ENCODE results near the gene KCNJ13.
A peak's percentile ranks its signal among the peaks of the same experiment; 100 is the strongest.

Gene KCNJ13

DNA sequence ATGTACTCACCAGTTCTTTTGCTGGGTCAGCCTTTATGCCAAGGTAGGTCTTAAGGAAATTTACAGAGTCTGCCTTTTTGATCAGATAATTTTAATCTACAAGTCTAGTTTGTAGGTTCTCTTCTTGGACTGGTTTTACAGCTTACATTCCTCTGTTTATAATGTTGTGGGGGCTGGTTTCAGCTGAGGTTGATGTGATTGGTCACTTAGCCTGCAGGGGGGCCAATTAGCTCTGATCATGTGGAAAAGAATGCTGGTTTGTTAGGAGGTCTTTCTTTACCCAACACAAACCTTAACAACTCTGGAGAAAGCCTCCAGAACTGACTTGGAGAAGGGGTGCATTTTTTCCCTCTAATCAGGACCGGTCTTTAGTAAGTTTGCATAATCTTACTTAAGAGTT, at the start of gene KCNJ13:
Gene KCNJ13, minus strand, starts transcription at position 131 of the 400 bp plus-strand sequence. CDS start 5,203 bp downstream, outside the sequence.
- peak; percentile 87 for DNase-seq (ENCODE audit: low read depth, low spot score)

DNA sequence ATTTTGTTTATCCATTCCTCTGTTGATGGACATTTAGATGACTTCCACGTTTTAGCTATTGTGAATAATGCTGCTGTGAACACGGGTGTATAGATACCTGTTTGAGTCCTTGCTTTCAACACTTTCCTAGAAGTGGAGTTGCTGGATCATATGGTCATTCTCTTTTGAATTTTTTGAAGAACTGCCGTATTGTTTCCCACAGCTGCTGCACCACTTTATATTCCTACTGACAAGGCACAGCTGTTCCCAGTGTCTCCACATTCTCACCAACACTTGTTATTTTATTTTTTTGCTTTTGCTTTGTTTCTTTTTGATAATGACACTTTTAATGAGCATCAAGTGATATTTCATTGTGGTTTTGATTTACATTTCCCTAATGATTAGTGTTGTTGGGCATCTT, 41.4 kb upstream of the KCNJ13 start:
- no peak for DNase-seq (ENCODE audit: low read depth, low spot score)

DNA sequence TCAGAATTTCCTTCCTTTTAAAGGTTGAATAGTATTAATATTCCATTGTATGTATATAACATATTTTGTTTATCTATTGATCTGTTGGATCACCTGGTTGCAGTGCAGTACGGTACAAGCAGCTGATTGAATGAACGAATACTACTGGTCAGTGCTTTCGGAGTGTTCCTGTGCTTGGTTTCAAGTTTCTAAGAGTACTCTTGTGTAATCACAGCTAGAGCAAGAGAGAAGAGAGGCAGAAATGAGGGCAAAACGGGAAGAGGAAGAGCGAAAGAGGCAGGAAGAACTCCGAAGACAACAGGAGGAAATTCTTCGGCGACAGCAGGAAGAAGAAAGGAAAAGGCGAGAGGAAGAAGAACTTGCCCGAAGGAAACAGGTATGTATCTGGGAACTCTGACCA, 40.3 kb upstream of the KCNJ13 start:
- DNase-seq (ENCODE audit: low read depth, low spot score): no peak

DNA sequence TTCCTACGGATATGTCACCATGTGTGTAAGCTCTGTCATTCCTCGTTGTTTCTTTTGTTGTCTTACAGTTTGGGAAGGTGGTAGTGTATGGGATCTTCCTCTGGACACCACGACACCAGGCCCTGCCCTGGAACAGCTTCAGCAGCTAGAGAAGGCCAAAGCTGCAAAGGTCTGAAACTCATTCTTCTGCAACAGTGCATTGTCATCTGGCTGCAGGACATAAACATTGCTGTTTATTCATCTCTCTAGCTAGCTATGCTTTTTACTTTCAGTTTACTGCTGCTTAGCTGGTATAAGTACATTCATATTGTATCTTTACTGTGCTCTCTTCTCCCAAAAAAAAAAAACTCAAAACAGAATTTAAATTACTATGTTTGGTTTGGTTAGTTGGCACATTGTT, 39.2 kb upstream of the KCNJ13 start:
- no peak for DNase-seq (ENCODE audit: low read depth, low spot score)

DNA sequence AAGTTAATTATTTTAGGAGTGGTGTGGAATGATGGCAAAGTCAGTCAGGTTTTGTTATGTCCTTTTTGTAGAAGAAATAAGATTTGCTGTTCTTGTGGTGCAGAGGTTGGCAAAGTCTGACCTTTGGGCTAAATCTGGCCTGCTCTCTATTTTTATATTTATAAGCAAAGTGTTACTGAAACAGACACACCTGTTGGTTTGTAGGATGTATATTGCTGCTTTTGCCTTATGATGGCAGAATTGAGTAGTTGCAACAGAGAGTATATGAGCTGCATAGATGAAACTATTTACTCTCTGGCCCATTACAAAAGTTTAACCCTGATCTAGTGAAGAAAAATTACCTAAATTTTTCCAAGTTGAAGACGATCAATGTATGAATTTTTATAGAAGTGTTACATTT, 34.1 kb upstream of the KCNJ13 start:
- DNase-seq (ENCODE audit: low read depth, low spot score): no peak

DNA sequence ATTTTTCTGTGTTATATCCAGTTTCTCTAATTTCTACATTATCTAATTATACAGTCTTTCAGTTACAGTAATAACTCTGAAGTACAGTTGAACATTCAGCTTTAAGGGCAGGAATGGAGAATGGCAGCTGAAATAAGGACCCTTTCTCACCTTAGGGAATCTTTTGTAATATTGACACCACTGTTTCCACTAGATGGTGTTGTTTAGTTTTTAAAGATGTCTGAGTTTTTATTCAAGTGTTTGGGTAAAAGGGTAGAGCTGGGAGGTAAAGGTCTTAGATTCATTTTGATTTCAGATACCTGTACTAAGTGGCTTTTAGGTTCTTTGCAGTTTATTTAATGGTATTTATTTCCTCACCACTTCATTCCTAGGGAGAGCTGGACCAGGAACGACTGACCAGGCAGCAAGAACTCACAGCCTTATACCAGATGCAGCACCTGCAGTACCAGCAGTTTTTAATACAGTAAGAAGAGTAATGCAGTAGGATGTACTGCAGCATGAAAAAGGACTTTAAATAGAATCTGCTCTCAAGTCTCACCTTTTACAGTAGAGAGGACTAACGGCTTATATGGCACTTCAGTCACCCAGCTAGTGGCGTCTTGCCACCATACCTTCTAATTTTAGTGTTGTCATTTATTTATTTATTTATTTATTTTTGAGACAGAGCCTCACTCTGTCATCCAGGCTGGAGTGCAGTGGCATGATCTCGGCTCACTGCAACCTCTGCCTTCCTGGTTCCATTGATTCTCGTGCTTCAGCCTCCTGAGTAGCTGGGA, 33.2 kb upstream of the KCNJ13 start:
- no peak for DNase-seq (ENCODE audit: low read depth, low spot score)

DNA sequence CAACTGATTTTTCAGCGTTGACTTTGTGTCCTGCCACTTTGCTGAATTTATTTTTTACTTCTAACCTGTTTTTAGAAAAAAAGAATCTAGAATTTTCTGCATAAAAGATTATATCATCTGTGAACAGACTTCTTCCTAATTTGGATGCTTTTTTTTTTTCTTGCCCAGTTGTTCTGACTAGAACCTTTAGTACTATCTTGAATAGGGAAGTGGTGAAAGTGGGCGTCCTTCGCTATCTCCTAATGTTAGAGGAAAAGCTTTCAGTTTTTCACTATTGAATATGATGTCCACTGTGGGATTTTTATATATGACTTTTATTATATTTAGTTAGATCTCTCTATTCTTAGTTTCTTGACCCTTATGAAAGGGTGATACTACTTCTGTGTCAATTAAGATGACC, 25.7 kb upstream of the KCNJ13 start:
- DNase-seq (ENCODE audit: low read depth, low spot score): no peak

DNA sequence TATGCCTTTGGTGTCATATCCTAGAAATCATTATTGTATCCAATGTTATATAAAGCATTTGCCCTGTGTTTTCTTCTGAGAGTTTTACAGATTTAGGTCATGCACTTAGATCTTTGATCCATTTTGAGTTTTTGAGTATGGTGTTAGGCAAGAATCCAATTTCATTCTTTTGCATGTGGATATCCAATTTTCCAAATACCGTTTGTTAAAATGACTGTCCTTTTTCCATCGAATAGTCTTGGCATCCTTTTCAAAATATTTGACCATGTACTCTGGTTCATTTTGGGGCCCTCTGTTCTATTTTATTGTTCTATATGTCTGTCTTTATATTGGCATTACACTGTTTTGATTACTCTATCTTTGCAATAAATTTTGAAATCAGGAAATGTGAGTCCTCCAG, 23.8 kb upstream of the KCNJ13 start:
- DNase-seq (ENCODE audit: low read depth, low spot score): no peak

DNA sequence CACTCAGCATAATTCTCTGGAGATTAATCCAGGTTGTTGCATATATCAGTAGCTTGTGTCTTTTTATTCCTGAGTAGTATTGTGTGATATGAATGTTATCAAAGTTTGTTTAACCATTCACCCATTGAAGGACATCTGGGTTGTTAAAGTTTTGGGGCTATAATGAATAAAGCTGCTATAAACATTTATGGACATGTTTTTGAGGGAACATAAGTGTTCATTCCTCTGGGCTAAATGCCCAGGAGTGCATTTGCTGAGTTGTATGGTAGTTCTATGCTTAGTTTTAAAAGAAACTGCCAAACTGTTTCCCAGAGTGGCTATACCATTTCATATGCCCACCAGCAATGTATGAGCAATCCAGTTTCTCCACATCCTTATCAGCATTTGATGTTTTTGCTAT, 21.8 kb upstream of the KCNJ13 start:
- no peak for DNase-seq (ENCODE audit: low read depth, low spot score)

DNA sequence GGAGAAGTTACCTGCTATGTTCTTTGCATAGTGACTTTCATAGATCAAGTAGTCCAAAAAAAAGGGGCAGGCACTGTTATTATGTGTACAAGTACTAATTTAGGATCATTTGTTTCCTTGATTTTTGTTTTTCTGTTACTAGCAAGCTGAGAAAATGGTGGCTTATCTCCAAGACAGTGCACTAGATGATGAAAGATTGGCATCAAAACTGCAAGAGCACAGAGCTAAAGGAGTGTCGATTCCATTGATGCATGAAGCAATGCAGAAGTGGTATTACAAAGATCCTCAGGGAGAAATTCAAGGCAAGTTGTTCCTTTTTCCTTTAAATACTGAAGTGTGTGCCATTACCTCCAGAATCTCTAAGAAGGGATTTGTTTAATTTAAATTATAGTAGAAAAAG, 19.6 kb upstream of the KCNJ13 start:
- no peak for DNase-seq (ENCODE audit: low read depth, low spot score)

DNA sequence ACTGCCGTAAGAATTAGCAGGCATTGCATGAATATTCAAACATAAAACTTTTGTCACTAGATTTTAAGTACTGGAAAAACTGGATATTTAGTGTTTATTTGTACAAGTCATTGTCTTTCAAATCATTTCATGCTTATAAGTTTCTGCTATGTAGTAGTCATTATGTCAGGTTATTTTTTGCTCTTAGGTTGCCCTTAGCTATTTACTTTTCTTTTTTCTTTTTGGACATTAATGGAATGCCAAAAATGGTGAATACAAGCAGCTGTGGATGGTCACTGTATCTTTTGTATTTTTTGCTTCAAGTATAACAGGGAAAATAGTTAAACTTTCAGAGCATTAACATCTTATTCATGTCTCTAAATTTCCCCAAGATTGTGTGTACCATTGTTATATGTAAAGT, 18.6 kb upstream of the KCNJ13 start:
- DNase-seq (ENCODE audit: low read depth, low spot score): no peak

DNA sequence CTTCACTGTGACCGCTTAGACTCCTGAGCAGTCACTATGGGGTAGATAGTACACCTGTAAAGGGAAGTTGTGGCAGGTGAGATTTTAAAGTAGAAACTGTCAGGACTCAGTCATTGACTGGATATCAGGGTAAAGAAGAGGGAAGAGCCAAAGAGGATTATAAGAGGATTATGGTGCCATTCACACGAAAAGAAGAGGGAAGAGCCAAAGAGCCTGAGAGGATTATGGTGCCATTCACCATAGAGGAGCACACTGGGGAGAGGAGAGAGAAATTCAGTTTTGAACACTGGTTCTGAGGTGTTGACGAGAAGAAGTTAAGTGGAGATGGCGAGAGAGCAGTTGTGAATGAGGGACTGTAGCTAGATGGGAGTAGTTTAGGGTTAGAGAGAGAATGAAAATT, 16.9 kb upstream of the KCNJ13 start:
- no peak for DNase-seq (ENCODE audit: low read depth, low spot score)

DNA sequence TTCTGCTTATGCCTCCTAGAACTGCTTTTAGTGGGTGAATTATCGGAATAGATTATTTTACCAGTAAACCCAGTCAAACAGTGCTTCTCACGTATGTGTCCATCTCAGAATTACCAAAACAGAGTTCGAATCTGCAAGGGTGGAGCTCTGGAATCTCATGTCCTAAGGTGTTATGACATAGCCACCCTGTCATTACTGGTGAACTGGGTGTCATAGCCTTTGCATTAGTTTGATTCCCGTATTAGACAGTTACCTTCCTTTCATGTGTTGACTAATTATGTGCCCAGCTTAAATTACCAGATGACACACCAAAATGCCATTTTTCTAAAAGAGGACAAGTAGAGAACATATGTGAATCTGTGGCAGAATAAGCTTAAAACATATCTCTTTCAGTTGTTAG, 15.2 kb upstream of the KCNJ13 start:
- no peak for DNase-seq (ENCODE audit: low read depth, low spot score)

DNA sequence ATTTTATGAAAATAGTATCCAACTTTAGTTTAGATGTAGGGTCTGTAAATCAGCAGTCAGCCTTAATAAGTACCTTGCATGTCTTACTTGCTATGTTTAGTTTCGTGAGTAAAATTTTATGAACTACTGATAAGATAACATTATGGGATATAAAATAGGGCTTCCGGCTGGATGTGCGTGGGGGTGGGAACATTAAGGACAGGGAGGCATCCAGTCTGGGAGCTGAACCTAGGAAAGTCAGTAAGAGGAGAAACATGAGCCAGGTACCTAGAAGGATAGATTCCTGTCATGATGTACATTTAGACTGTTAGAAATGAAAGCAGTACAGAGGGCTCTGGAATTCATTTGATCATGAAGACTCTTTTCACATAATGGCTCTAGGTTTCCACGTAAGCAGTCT, 12.7 kb upstream of the KCNJ13 start:
- DNase-seq (ENCODE audit: low read depth, low spot score): no peak

DNA sequence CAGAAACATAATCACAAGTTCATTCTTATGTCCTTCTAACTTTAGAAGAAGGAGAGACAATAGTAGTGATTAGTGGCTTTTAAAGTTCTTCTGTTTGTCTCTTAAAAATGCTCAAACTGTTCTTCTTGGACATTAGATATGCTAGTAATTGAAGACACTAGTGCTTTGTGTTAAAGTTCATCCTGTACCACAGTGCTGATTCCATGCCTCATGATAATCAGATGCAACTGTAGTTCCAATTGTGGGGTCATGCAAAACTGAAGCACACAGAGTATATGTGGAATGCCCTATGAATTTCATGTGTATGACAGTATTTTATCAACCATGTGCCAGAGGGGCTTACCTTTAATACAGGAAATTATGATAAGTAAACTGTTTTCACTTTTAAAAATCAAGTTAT, 11.4 kb upstream of the KCNJ13 start:
- no peak for DNase-seq (ENCODE audit: low read depth, low spot score)

DNA sequence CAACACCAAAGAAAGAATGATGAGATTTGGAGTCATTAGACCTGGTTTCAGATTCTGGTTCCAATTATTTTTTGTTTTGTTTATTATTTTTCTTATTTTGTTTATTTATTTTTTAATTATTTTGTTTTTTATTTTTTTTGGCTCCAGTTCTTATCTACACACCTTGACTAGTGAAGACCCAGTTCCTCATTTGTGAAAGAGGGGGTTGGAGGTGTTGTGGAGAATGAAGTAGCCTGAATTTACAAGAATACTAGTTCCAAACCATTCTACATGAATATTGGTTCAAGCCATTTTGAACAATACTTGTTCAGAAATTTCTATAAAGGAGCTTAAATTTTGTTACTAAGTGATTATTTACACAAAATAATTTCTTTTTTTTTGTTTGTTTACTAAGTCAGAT, 6.9 kb upstream of the KCNJ13 start:
- no peak for DNase-seq (ENCODE audit: low read depth, low spot score)

DNA sequence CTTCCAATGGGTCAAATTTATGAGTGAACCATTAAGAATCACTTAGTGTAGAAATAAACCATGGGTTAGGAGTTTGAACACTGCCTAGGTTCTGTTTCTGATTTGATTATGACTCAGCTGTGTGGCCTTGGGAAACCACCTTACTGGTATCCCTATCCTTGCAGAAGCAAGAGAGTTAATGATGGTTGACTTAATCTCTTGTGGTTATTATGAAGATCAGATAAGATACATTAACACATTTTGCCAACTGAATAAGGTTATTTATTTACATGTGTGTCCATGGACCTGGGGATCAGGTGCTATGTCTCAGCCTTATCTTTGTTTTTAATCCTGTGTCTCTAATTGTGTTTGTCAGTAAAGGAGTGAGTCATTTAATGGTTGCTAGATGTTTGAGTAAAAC, 5.4 kb upstream of the KCNJ13 start:
- no peak for DNase-seq (ENCODE audit: low read depth, low spot score)

DNA sequence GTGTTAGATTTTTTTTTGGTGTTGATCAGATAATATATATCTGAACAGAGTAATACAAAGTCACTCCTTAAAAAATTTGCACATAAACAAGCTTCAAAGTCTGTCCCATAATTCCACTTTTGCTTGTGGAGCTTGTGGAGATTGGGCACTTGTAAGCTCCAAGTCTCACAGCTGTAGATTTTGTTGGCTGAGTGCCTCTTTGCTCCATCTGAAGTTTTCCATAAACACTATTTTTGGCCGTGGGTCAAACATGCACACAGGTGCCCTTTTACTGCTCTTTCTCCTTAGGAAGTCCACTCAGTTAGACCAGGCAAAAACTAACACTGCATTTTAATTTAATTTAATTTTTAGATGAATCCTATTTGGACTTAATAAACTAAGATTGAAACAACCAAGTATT, 3.6 kb upstream of the KCNJ13 start:
- DNase-seq (ENCODE audit: low read depth, low spot score): no peak

DNA sequence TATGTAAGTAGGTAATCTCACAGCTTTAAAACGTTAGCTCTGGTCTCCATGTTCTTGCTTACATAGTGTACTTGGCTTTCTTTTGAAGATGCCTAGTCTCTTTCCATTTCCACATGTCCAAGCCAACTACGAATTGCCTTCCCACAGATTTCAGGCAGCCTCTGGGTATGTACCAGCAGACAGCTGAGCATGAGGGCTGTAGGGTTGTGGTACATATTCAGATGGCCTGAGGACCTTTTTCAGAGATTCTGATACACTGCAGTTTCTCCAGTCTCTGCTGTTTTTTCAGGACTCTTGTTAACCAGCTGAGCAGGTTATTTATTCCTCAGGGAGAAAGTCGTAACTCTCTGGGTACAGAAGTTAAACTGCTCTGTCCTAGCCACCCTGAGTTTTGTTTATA, 3.1 kb upstream of the KCNJ13 start:
- peak; percentile 49 for DNase-seq (ENCODE audit: low read depth, low spot score)

DNA sequence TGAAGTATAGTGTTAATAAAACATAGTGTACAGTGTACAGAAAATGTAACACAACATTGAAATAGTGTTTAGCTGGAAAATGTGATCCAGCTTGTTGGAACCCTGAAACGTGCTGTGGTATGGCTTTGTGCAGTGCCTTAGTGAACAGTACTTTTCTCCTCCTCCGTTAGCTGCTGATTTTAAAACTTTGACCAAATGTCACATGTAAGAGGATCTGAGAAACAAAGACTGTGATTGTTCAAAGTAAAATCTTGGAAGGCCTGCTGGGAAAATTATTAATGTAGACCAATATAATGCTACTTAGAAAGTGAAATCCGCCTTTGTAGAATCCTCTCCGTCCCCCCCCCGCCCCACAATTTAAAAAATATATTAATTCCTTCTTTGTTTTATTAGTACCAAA, 911 bp upstream of the KCNJ13 start:
- DNase-seq (ENCODE audit: low read depth, low spot score): no peak

DNA sequence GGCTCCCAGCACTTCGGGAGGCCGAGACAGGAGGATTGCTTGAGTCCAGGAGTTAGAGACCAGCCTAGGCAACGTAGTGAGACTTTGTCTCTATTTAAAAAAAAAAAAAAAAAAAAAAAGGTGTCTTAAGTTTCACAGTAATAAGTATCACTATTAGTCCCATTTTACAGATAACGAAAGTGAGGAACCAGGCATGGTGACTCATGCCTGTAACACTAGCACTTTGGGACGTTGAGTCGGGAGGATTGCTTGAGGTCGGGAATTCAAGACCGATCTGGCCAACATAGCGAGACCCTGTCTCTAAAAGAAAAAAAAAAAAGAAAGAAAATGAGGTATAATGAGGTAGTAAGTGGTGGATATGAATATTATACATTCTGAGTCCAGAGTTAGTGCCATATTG, 2.5 kb downstream of the KCNJ13 start:
- no peak for DNase-seq (ENCODE audit: low read depth, low spot score)

DNA sequence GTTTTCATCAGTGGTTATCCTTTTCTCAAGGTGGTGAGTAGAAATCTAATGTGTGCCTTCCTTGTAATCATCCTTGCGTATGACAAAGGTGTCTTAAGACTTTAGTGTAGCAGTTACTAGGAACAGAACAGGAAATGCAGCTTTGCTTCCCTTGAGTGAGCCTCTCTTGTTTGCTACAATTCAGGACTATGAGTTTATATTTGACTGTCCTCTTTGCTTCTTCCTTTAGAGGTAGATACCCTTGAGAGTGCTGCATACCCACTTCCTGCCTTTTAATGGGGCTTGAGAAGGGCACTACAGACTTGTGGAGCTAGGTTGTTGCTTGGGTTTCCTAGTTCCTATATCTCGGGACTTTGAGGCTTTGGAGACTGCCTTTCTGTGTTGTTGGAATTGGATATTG, 3.8 kb downstream of the KCNJ13 start:
- no peak for DNase-seq (ENCODE audit: low read depth, low spot score)

DNA sequence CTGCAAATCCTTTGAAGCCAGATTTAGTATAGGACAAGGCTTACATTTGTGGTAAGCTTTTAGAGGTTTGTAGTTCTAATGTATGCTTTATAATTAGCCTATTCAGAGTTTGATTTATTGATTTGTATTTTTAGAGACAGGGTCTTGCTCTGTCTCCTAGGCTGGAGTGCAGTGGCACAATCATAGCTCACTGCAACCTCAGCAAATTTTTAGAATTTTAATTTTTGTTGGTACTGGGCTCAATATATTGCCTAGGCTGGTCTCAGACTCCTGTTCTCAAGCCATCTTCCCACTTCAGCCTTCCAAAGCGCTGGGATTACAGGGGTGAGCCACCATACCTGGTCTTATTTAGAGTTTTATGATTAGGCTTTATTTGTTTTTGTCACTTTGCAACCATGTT, 4.5 kb downstream of the KCNJ13 start:
- no peak for DNase-seq (ENCODE audit: low read depth, low spot score)

DNA sequence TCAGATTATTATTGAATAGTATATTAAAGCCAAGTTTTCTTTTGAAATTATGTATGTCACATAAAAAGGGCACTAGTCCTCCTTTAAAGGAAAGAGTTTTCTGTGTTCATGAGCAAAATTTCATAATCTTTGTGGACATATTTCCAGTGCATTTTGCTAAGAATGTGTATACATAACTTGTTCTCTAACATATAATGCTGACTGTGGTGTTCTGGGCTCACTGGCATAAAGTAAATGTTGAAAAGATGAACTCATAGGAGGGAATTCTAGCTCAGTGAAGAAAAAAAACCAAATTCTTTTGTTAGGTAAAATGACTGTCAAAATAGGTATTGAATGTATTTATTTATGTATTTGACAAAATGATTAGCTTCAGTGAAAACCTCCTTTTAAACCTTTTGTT, 6.2 kb downstream of the KCNJ13 start:
- DNase-seq (ENCODE audit: low read depth, low spot score): no peak
